Naive thymus-derived CD4-positive, alpha-beta T cell (primary cell): ENCODE results near the gene RASL11A. TPM values are rescaled to one million over a fixed set of nuclear protein-coding genes. Genes with fewer than 3 reads are reported as not detected.
"Not testable (repeated sequence)": the region's sequence is repeated elsewhere in the genome, so short reads cannot be mapped to it uniquely, and the experiment has no call there.

ENCODE experiments used
- ATAC-seq: fragments of 150-1000 bp; cut with Tn5 transposase; 2 replicates; pipeline ENCODE4 v1.10.0; 2021; ENCODE audit warnings: mild to moderate bottlenecking, moderate library complexity
- CTCF ChIA-PET: fragments of 350-600 bp; sonication (Branson Sonifier 250); formaldehyde crosslinking; loops from one replicate; lab custom pipeline; 2021; ENCODE audit warnings: antibody characterized with exemption; lab: Charles Lee
- POLR2A ChIA-PET: fragments of 350-600 bp; sonication (Branson Sonifier 250); formaldehyde crosslinking; loops from one replicate; lab custom pipeline; 2021; ENCODE audit warnings: antibody characterized with exemption, inconsistent platforms; lab: Charles Lee
- DNase-seq, 9 donors: peaks; one replicate each; pipeline versions ENCODE4 v3.0.0 to v3.0.0-alpha.2; 2020 to 2022; ENCODE audit warnings: mixed read lengths in 1 of 9
- H3K27ac ChIP-seq: one replicate; pipeline ENCODE4 v1.7.0; 2013; ENCODE audit warnings: mild to moderate bottlenecking, low read depth, low read length, moderate library complexity
- H3K27me3 ChIP-seq, 2 donors: one replicate each; pipeline ENCODE4 v1.7.0; 2013; ENCODE audit warnings: low read length in 2 of 2, mild to moderate bottlenecking in 2 of 2, moderate library complexity in 2 of 2; ENCODE audit not compliant: control insufficient read depth in 2 of 2, insufficient read depth in 2 of 2
- H3K36me3 ChIP-seq, 3 experiments: 1 replicate in 2 of 3; 2 replicates in 1 of 3; pipeline ENCODE4 v1.7.0; 2013; ENCODE audit warnings: low read length in 3 of 3, mild to moderate bottlenecking in 3 of 3, moderate library complexity in 1 of 3; ENCODE audit not compliant: insufficient read depth in 3 of 3, control insufficient read depth in 2 of 3
- H3K4me1 ChIP-seq, 2 donors: one replicate each; pipeline ENCODE4 v1.7.0; 2013; ENCODE audit warnings: low read length in 2 of 2, mild to moderate bottlenecking in 2 of 2, moderate library complexity in 1 of 2; ENCODE audit not compliant: control insufficient read depth in 2 of 2, insufficient read depth in 2 of 2
- H3K4me3 ChIP-seq: 2 replicates; pipeline ENCODE4 v1.7.0; 2013; ENCODE audit warnings: mild to moderate bottlenecking, low read length
- H3K9me3 ChIP-seq, 3 experiments: 1 replicate in 2 of 3; 2 replicates in 1 of 3; pipeline ENCODE4 v1.7.0; 2013; ENCODE audit warnings: low read length in 3 of 3; ENCODE audit not compliant: control insufficient read depth in 2 of 3
- H3K27ac Mint-ChIP-seq, 9 donors: one replicate each; pipeline ENCODE4 v1.8.0; 2020 to 2022; ENCODE audit warnings: mixed read lengths in 9 of 9, mild to moderate bottlenecking in 8 of 9, moderate library complexity in 5 of 9, inconsistent platforms in 2 of 9
- H3K27me3 Mint-ChIP-seq, 5 donors: one replicate each; pipeline ENCODE4 v1.8.0; 2021 to 2022; ENCODE audit warnings: mixed read lengths in 5 of 5, mild to moderate bottlenecking in 1 of 5
- H3K36me3 Mint-ChIP-seq, 5 donors: one replicate each; pipeline ENCODE4 v1.8.0; 2020 to 2022; ENCODE audit warnings: mixed read lengths in 5 of 5, mild to moderate bottlenecking in 3 of 5, inconsistent platforms in 1 of 5
- H3K4me1 Mint-ChIP-seq, 7 donors: one replicate each; pipeline ENCODE4 v1.8.0; 2020 to 2022; ENCODE audit warnings: mixed read lengths in 7 of 7, mild to moderate bottlenecking in 3 of 7, inconsistent platforms in 1 of 7
- H3K4me3 Mint-ChIP-seq, 10 donors: one replicate each; pipeline ENCODE4 v1.8.0; 2020 to 2022; ENCODE audit warnings: mild to moderate bottlenecking in 10 of 10, mixed read lengths in 10 of 10, moderate library complexity in 6 of 10, inconsistent platforms in 2 of 10
- H3K9me3 Mint-ChIP-seq, 11 donors: one replicate each; pipeline ENCODE4 v1.8.0; 2020 to 2022; ENCODE audit warnings: mixed read lengths in 11 of 11, mild to moderate bottlenecking in 4 of 11, inconsistent platforms in 1 of 11, moderate library complexity in 1 of 11
- intact Hi-C, 2 donors: fragments of 100-400 bp; cut with micrococcal nuclease; formaldehyde crosslinking; loops; one replicate each; pipeline ENCODE4 v1.15.1; 2023
- polyA plus RNA-seq, 2 donors: library from polyadenylated mRNA; unstranded; fragments of 300-500 nt; fragmentation: Illumina TruSeq; gene quantifications; one replicate each; pipeline ENCODE4 v1.2.3, GENCODE V29; 2021
- total RNA-seq, 6 experiments: library from RNA in 5 of 6; stranded (reverse) in 5 of 6; gene quantifications; 1 replicate in 5 of 6; 2 replicates in 1 of 6; pipeline ENCODE4 v1.2.3 and lab custom pipeline; 2021 to 2026

RASL11A gene
- total and polyA plus RNA-seq, 7 experiments from 2014 or later = 0.44 to 3.0 (median 0.86) TPM

DNA sequence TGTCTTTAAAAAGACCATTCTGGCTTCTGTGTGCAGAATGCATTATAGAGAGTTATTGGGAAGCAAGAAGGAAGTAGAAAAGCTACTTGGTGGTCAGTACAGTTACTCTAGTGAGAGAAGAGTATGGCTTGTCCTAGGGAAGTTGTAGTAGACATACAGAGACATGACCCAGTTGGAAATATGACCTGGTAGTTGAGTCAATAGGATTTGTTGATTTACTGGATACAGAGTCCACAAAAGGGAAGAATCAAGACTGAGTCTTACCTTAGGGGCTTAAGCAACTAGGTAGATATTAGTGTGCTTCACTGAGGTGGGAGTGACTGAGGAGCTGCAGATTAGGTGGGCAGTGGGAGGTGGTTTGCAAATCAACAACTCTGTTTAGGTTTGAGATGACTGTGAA is 48.8 kb downstream of the RASL11A start:
- Histone ChIP-seq H3K27ac (no peak overlapping the region), H3K4me1 (no peaks in the 10 kb centered on the region), H3K9me3 (no peaks in the 10 kb centered on the region), H3K36me3 (no peaks in the 10 kb centered on the region), H3K4me3 (no peak overlapping the region), H3K27me3 (no peaks in the 10 kb centered on the region)
- ATAC-seq (no peak), DNase-seq (no peak)
- CTCF ChIA-PET = no interaction called here
- H3K27me3 Mint-ChIP-seq = peaks cover 5 to 26% (median 20%) of the 10 kb centered on the region in 5 donors
- intact Hi-C loops = no loop called here
- peaks cover 0 to 16% (median 6%) of the 10 kb centered on the region in 7 donors for H3K4me1 Mint-ChIP-seq
- peak overlapping the region in 1 of 9 donors; percentile 47 for H3K27ac Mint-ChIP-seq
- H3K9me3 Mint-ChIP-seq = peaks cover 0 to 3% (median 0%) of the 10 kb centered on the region in 11 donors
- H3K4me3 Mint-ChIP-seq = no peak overlapping the region
- POLR2A ChIA-PET = no interaction called here
- H3K36me3 Mint-ChIP-seq = peaks cover 0 to 4% (median 0%) of the 10 kb centered on the region in 5 donors

- peaks cover 0 to 3% (median 0%) of the 10 kb centered on the region in 11 donors for H3K9me3 Mint-ChIP-seq
- H3K36me3 Mint-ChIP-seq = peaks cover 0 to 4% (median 0%) of the 10 kb centered on the region in 5 donors
- peak overlapping the region in 1 of 9 donors; percentile 36 for H3K27ac Mint-ChIP-seq
- ATAC-seq = no peak
- H3K27ac ChIP-seq = no peak overlapping the region
- no peak overlapping the region for H3K4me3 ChIP-seq
- DNase-seq = no peak
- CTCF ChIA-PET = interaction anchor here (1.1 kb wide), 1 partner anchor 19 kb away, joined by 3 read pairs; no protein-coding TSS in a partner anchor
- no peaks in the 10 kb centered on the region for H3K9me3 ChIP-seq
- H3K4me1 ChIP-seq = no peaks in the 10 kb centered on the region
- H3K4me1 Mint-ChIP-seq = peaks cover 0 to 16% (median 6%) of the 10 kb centered on the region in 7 donors
- H3K27me3 ChIP-seq = no peaks in the 10 kb centered on the region
- no peaks in the 10 kb centered on the region for H3K36me3 ChIP-seq
- POLR2A ChIA-PET = no interaction called here
- peaks cover under 1 to 17% (median 14%) of the 10 kb centered on the region in 5 donors for H3K27me3 Mint-ChIP-seq
- H3K4me3 Mint-ChIP-seq = no peak overlapping the region
- intact Hi-C loops = no loop called here
Measured at GRCh38 chr13:27321468-27322431, 51.1 kb downstream of the RASL11A start.

GRCh38 chr13:27322443-27322842 is 51.8 kb downstream of the RASL11A start:
- H3K27me3 Mint-ChIP-seq = peaks cover 0 to 13% (median 12%) of the 10 kb centered on the region in 5 donors
- H3K9me3 Mint-ChIP-seq, H3K27me3 ChIP-seq, POLR2A ChIA-PET, DNase-seq, H3K36me3 Mint-ChIP-seq, H3K4me3 Mint-ChIP-seq, H3K27ac ChIP-seq, H3K36me3 ChIP-seq, intact Hi-C loops, H3K9me3 ChIP-seq, H3K27ac Mint-ChIP-seq, H3K4me1 ChIP-seq, ATAC-seq, H3K4me3 ChIP-seq: not testable (repeated sequence)
- CTCF ChIA-PET = interaction anchor here (1.1 kb wide), 1 partner anchor 18 kb away, joined by 3 read pairs; no protein-coding TSS in a partner anchor
- H3K4me1 Mint-ChIP-seq = peaks cover 0 to 16% (median 6%) of the 10 kb centered on the region in 7 donors

Other genes starting within 250 kb of the RASL11A start
- gene USP12, start 99.0 kb upstream of the RASL11A start, total RNA-seq = 10 to 100 TPM; 22.2 to 53.5 (median 25.1) TPM
- gene USP12, start 99.0 kb upstream of the RASL11A start, polyA plus RNA-seq = 10 to 100 TPM; 11.0 to 11.3 TPM
- 1,000 to 10,000 TPM in 4 of 5 experiments, 100 to 1,000 TPM in 1; 962 to 2,668 (median 2,384) TPM for gene RPL21, start 19.3 kb upstream of the RASL11A start, total RNA-seq
- gene RPL21, start 19.3 kb upstream of the RASL11A start, polyA plus RNA-seq = 1,000 to 10,000 TPM; 7,687 to 9,287 TPM
- gene GTF3A, start 153.8 kb downstream of the RASL11A start, total RNA-seq = 100 to 1,000 TPM; 123 to 254 (median 206) TPM
- gene GTF3A, start 153.8 kb downstream of the RASL11A start, polyA plus RNA-seq = 100 to 1,000 TPM; 331 to 489 TPM
- 10 to 100 TPM; 28.4 to 89.6 (median 51.3) TPM for gene MTIF3, start 179.7 kb downstream of the RASL11A start, total RNA-seq
- 100 to 1,000 TPM in 1 of 2 donors, 10 to 100 TPM in 1; 74.9 to 105 TPM for gene MTIF3, start 179.7 kb downstream of the RASL11A start, polyA plus RNA-seq